ENCODE measurements around the gene OR52B2.
"Not testable (repeated sequence)": the region's sequence is repeated elsewhere in the genome, so short reads cannot be mapped to it uniquely, and the experiment has no call there.

The OR52B2 gene

GRCh38 chr11:6200975-6201374 is 30.8 kb upstream of the OR52B2 start:
- ATAC-seq (replicated peaks; ENCODE audit: extremely low read depth, poor library complexity, severe bottlenecking) (peak; percentile 64), DNase-seq (ENCODE audit: low spot score in 2 of 2) (no peak)
- Mint-ChIP-seq H3K27me3 (no peaks in the 10 kb centered on the region), H3K4me3 (peak overlapping the region; percentile 42), H3K9me3 (peaks cover 4% of the 10 kb centered on the region), H3K4me1 (peaks cover 77% of the 10 kb centered on the region), H3K27ac (ENCODE audit: low read depth) (peak overlapping the region; percentile 86), H3K36me3 (ENCODE audit: insufficient read depth) (peaks cover 8% of the 10 kb centered on the region)

DNA sequence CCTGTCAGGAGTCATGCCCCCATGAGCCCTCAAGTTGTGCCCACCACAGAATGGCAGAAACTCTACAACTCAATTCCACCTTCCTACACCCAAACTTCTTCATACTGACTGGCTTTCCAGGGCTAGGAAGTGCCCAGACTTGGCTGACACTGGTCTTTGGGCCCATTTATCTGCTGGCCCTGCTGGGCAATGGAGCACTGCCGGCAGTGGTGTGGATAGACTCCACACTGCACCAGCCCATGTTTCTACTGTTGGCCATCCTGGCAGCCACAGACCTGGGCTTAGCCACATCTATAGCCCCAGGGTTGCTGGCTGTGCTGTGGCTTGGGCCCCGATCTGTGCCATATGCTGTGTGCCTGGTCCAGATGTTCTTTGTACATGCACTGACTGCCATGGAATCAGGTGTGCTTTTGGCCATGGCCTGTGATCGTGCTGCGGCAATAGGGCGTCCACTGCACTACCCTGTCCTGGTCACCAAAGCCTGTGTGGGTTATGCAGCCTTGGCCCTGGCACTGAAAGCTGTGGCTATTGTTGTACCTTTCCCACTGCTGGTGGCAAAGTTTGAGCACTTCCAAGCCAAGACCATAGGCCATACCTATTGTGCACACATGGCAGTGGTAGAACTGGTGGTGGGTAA is 29.2 kb upstream of the OR52B2 start, which contains the start of gene OR52W1:
Gene OR52W1 (plus strand): TSS at position 51 of the 637 bp plus-strand sequence. CDS start 0 bp downstream, at position 51.
- Mint-ChIP-seq H3K9me3 (peaks cover 4% of the 10 kb centered on the region), H3K4me1 (peaks cover 64% of the 10 kb centered on the region), H3K4me3 (no peak within 1 kb of the TSS), H3K27me3 (no peaks in the 10 kb centered on the region), H3K36me3 (ENCODE audit: insufficient read depth) (peaks cover 8% of the 10 kb centered on the region), H3K27ac (ENCODE audit: low read depth) (peak within 1 kb of the TSS; percentile 86)
- DNase-seq (ENCODE audit: low spot score in 2 of 2): no peak
- ATAC-seq (replicated peaks; ENCODE audit: extremely low read depth, poor library complexity, severe bottlenecking): no peak

- H3K27ac Mint-ChIP-seq (ENCODE audit: low read depth): no peak overlapping the region
- ATAC-seq (replicated peaks; ENCODE audit: extremely low read depth, poor library complexity, severe bottlenecking) (no peak), DNase-seq (ENCODE audit: low spot score in 2 of 2) (no peak)
- H3K4me3 Mint-ChIP-seq: no peak overlapping the region
- peaks cover 6% of the 10 kb centered on the region for H3K36me3 Mint-ChIP-seq (ENCODE audit: insufficient read depth)
- peaks cover 47% of the 10 kb centered on the region for H3K4me1 Mint-ChIP-seq
- peaks cover 4% of the 10 kb centered on the region for H3K9me3 Mint-ChIP-seq
- no peaks in the 10 kb centered on the region for H3K27me3 Mint-ChIP-seq
Observed at GRCh38 chr11:6197466-6198200, 27.5 kb upstream of the OR52B2 start.

DNA sequence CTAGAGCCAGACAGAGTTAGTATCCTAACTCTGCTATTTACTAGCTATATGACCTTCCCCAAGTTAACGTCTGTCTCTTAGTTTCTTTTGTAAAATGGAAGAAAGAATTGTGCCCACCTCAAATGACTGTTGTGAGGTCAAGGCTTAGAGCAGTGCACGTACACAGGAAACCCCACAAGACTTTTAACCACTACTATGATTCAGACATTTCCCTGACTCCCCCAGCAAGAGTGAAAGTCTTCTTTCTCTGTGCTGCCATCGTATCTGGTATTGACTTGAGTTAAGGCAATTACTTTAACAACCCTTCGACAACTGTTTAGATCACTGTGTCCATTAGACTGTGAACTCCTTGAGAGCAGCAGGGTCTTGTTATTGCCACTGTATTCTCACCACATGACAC is 26.3 kb upstream of the OR52B2 start:
- peaks cover 36% of the 10 kb centered on the region for H3K4me1 Mint-ChIP-seq
- H3K4me3 Mint-ChIP-seq: peak overlapping the region; percentile 8
- no peak for DNase-seq (ENCODE audit: low spot score in 2 of 2)
- H3K9me3 Mint-ChIP-seq: peaks cover 4% of the 10 kb centered on the region
- H3K27ac Mint-ChIP-seq (ENCODE audit: low read depth): peak overlapping the region; percentile 67
- peaks cover 8% of the 10 kb centered on the region for H3K36me3 Mint-ChIP-seq (ENCODE audit: insufficient read depth)
- ATAC-seq (replicated peaks; ENCODE audit: extremely low read depth, poor library complexity, severe bottlenecking): peak; percentile 68
- H3K27me3 Mint-ChIP-seq: no peaks in the 10 kb centered on the region

- no peaks in the 10 kb centered on the region for H3K27me3 Mint-ChIP-seq
Observed at GRCh38 chr11:6194065-6194581, 24.0 kb upstream of the OR52B2 start.

DNA sequence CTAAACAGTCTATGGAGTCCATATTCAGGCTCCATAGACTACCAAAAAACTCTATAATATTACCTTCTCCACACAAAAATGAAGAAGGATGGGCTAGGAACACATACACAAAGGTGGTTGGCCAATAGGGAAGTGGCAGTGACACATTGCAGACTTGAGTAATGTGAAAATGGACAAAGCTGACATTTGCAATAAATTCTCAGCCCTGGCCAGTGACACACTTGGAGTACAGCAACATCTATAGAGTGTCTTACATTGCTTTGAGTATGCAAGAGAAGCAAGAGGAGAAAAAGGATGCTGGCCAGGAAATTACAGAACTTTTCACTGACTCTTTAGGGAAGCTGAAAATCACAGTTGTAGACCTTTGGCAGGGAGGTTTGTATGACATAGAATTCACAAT is 21.6 kb upstream of the OR52B2 start:
- ATAC-seq (replicated peaks; ENCODE audit: extremely low read depth, poor library complexity, severe bottlenecking) (no peak), DNase-seq (ENCODE audit: low spot score in 2 of 2) (no peak)
- no peak overlapping the region for H3K4me3 Mint-ChIP-seq
- H3K9me3 Mint-ChIP-seq: no peaks in the 10 kb centered on the region
- no peak overlapping the region for H3K27ac Mint-ChIP-seq (ENCODE audit: low read depth)
- no peaks in the 10 kb centered on the region for H3K27me3 Mint-ChIP-seq
- H3K4me1 Mint-ChIP-seq: peaks cover 9% of the 10 kb centered on the region
- H3K36me3 Mint-ChIP-seq (ENCODE audit: insufficient read depth): peaks cover 2% of the 10 kb centered on the region

More at GRCh38 chr11:6194065-6194581, 24.0 kb upstream of the OR52B2 start:
- Mint-ChIP-seq H3K4me3 (no peak overlapping the region), H3K36me3 (ENCODE audit: insufficient read depth) (peaks cover 2% of the 10 kb centered on the region), H3K9me3 (no peaks in the 10 kb centered on the region), H3K4me1 (peaks cover 20% of the 10 kb centered on the region), H3K27ac (ENCODE audit: low read depth) (no peak overlapping the region)
- DNase-seq (ENCODE audit: low spot score in 2 of 2): no peak
- no peak for ATAC-seq (replicated peaks; ENCODE audit: extremely low read depth, poor library complexity, severe bottlenecking)

DNA sequence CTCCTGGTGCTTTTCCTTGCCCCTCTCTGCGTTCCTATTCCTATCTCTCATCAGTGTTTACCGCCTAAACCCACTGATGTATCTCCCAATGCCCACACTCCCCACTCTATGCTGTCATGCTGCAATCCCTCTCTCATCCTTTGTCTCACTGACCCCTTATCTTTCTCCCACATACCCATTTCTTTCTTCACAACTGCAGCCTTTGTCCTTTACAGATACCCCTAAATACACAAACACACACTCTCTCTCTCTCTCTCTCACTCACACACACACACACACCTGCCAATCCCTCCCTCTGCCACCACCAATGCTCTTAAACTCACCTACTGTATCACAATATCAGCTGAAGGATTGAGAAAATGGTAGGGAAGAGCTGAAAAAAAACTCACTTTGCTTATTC is 5.3 kb upstream of the OR52B2 start:
- H3K36me3 Mint-ChIP-seq (ENCODE audit: insufficient read depth): no peaks in the 10 kb centered on the region
- H3K4me1 Mint-ChIP-seq: peaks cover 12% of the 10 kb centered on the region
- H3K27me3 Mint-ChIP-seq: peaks cover 14% of the 10 kb centered on the region
- no peak overlapping the region for H3K27ac Mint-ChIP-seq (ENCODE audit: low read depth)
- H3K9me3 Mint-ChIP-seq: peaks cover 7% of the 10 kb centered on the region
- DNase-seq (ENCODE audit: low spot score in 2 of 2) (no peak), ATAC-seq (replicated peaks; ENCODE audit: extremely low read depth, poor library complexity, severe bottlenecking) (no peak)
- H3K4me3 Mint-ChIP-seq: no peak overlapping the region

GRCh38 chr11:6156628-6157359 is 13.3 kb downstream of the OR52B2 start:
- H3K4me1 Mint-ChIP-seq: no peaks in the 10 kb centered on the region
- H3K27ac Mint-ChIP-seq (ENCODE audit: low read depth): no peak overlapping the region
- H3K27me3 Mint-ChIP-seq: peaks cover 14% of the 10 kb centered on the region
- DNase-seq (ENCODE audit: low spot score in 2 of 2) (no peak), ATAC-seq (replicated peaks; ENCODE audit: extremely low read depth, poor library complexity, severe bottlenecking) (no peak)
- H3K9me3 Mint-ChIP-seq: no peaks in the 10 kb centered on the region
- no peak overlapping the region for H3K4me3 Mint-ChIP-seq
- H3K36me3 Mint-ChIP-seq (ENCODE audit: insufficient read depth): no peaks in the 10 kb centered on the region

DNA sequence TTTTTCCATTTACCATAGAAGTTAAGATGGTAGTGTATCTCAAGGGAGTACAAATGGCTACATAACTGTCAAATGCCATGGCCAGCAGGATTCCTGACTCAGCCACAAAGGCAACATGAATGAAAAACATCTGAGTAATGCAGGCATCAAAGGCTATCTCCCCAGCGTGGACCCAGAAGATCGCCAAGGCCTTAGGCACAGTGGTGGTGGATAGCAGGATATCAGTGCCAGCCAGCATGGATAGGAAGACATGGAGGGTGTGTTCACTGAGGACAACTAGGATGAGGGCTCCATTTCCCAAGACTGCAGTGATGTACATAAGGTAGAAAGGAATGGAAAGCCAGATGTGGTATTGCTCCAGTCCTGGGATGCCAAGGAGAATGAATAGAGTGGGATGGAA is 18.0 kb downstream of the OR52B2 start:
- no peak overlapping the region for H3K4me3 Mint-ChIP-seq
- DNase-seq (ENCODE audit: low spot score in 2 of 2) (no peak), ATAC-seq (replicated peaks; ENCODE audit: extremely low read depth, poor library complexity, severe bottlenecking) (no peak)
- H3K9me3 Mint-ChIP-seq: no peaks in the 10 kb centered on the region
- H3K27me3 Mint-ChIP-seq: peaks cover 9% of the 10 kb centered on the region
- H3K27ac Mint-ChIP-seq (ENCODE audit: low read depth): no peak overlapping the region
- no peaks in the 10 kb centered on the region for H3K4me1 Mint-ChIP-seq
- no peaks in the 10 kb centered on the region for H3K36me3 Mint-ChIP-seq (ENCODE audit: insufficient read depth)

- Mint-ChIP-seq H3K36me3 (ENCODE audit: insufficient read depth) (no peaks in the 10 kb centered on the region), H3K4me3 (no peak overlapping the region), H3K27ac (ENCODE audit: low read depth) (no peak overlapping the region), H3K27me3 (peaks cover 9% of the 10 kb centered on the region), H3K9me3 (no peaks in the 10 kb centered on the region), H3K4me1 (no peaks in the 10 kb centered on the region)
- DNase-seq (ENCODE audit: low spot score in 2 of 2) (no peak), ATAC-seq (replicated peaks; ENCODE audit: extremely low read depth, poor library complexity, severe bottlenecking) (no peak)
Observed at GRCh38 chr11:6151117-6151516, 19.0 kb downstream of the OR52B2 start.

- not testable (repeated sequence) for H3K4me3 Mint-ChIP-seq
Observed at GRCh38 chr11:6143737-6144136, 26.4 kb downstream of the OR52B2 start.

DNA sequence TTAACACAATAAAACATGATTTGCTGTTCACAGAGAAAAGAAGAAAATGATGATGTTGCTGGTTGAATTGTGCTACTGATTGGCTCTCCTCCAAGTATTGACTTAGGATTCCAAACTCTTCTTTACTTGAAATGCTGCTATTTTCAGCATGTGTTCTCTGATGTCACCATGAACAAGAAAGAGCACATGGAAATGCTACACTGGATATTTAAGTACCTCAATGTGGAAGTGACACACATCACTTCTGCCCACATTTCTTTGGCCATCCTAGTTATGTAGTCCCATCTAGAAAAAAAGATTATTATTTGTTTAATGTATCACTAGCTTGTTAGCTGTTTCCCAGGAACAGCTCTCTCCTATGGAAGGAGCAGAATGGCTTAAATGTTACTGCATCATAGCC is 27.2 kb downstream of the OR52B2 start:
- ATAC-seq (replicated peaks; ENCODE audit: extremely low read depth, poor library complexity, severe bottlenecking): no peak
- Mint-ChIP-seq H3K9me3 (no peaks in the 10 kb centered on the region), H3K4me3 (no peak overlapping the region), H3K27me3 (peaks cover 43% of the 10 kb centered on the region), H3K36me3 (ENCODE audit: insufficient read depth) (no peaks in the 10 kb centered on the region), H3K27ac (ENCODE audit: low read depth) (no peak overlapping the region), H3K4me1 (no peaks in the 10 kb centered on the region)
- no peak for DNase-seq (ENCODE audit: low spot score in 2 of 2)

More at GRCh38 chr11:6143737-6144136, 26.4 kb downstream of the OR52B2 start:
- not testable (repeated sequence) for DNase-seq (ENCODE audit: low spot score in 2 of 2); H3K27ac Mint-ChIP-seq (ENCODE audit: low read depth); H3K4me1 Mint-ChIP-seq; H3K36me3 Mint-ChIP-seq (ENCODE audit: insufficient read depth); ATAC-seq (replicated peaks; ENCODE audit: extremely low read depth, poor library complexity, severe bottlenecking); H3K9me3 Mint-ChIP-seq
- H3K27me3 Mint-ChIP-seq: peaks cover 35% of the 10 kb centered on the region

Data from central memory CD8-positive, alpha-beta T cell (primary cell).